ENCODE data around the gene ASB5. TPM values are rescaled to one million over a fixed set of nuclear protein-coding genes. Genes with fewer than 3 reads are reported as not detected.

The ASB5 gene
- total and polyA plus RNA-seq, 4 experiments from 2014 or later: not detected

DNA sequence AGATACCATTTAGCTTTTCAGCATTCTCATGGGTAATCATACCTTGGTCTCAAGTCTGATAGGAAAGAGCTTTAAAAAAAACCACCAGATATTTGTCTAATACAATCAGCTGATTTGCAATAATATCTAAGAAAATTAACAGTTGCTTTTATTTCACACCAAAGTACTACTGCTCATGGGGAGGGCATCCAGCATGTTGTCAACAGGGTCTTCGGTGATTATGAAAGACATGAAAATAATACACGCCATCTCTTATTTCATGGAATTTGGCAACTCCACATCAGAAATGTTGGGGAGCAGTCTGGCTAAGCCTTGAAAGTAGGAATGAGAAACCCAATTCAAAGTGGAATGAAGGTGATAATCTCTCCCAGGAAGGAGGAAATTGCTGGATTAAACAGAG is 3.0 kb downstream of the ASB5 start:
- Histone ChIP-seq H3K36me3 (ENCODE audit: insufficient read depth, low read length) (no peaks in the 10 kb centered on the region), H3K27me3 (ENCODE audit: insufficient read depth, low read length) (no peaks in the 10 kb centered on the region), H3K4me1 (ENCODE audit: insufficient read depth, low read length) (no peaks in the 10 kb centered on the region), H3K9me3 (ENCODE audit: control insufficient read depth in 1 of 2, low read length in 2 of 2) (no peaks in the 10 kb centered on the region), H3K27ac (ENCODE audit: low read depth, low read length) (no peak overlapping the region), H3K4me3 (ENCODE audit: low read length in 2 of 2) (no peak overlapping the region)
- ChIA-PET CTCF (ENCODE audit: partially characterized antibody) (interaction anchor here (0.9 to 1.0 kb wide), 2 partner anchors 10 to 12 kb away, joined by 3 read pairs; no protein-coding TSS in a partner anchor), POLR2A (ENCODE audit: partially characterized antibody) (no interaction called here)
- Mint-ChIP-seq H3K4me1 (no peaks in the 10 kb centered on the region), H3K27ac (no peak overlapping the region), H3K9me3 (peaks cover 0 to 2% (median 0%) of the 10 kb centered on the region in 8 donors), H3K36me3 (no peaks in the 10 kb centered on the region), H3K27me3 (no peaks in the 10 kb centered on the region), H3K4me3 (no peak overlapping the region)
- intact Hi-C loops (cut with micrococcal nuclease): no loop called here
- DNase-seq: no peak

DNA sequence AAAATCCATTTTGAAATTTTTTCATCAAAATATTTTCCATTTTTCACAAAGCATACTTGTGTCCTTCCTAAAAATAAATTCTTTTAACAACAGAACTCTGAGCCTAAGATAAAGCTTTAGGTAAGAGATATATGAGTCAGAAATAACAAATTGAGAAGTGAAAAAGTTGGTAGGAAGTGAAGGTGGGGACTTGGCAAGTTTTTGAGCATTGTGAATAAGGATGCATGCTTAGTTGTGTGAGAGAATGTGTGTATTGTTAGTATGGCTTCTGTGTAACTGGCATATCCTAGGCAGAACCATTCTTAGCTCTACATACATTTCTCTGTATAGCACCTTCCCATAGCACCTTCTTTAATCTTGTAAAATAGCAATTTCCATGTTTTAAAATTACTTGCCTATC is 6.8 kb downstream of the ASB5 start:
- H3K4me1 ChIP-seq (ENCODE audit: insufficient read depth, low read length): no peaks in the 10 kb centered on the region
- H3K27ac ChIP-seq (ENCODE audit: low read depth, low read length): no peak overlapping the region
- DNase-seq: no peak
- no peaks in the 10 kb centered on the region for H3K36me3 ChIP-seq (ENCODE audit: insufficient read depth, low read length)
- intact Hi-C loops (cut with micrococcal nuclease): no loop called here
- H3K9me3 ChIP-seq (ENCODE audit: control insufficient read depth in 1 of 2, low read length in 2 of 2): no peaks in the 10 kb centered on the region
- H3K27ac Mint-ChIP-seq: no peak overlapping the region
- no peak overlapping the region for H3K4me3 ChIP-seq (ENCODE audit: low read length in 2 of 2)
- CTCF ChIA-PET (ENCODE audit: partially characterized antibody): no interaction called here
- no peaks in the 10 kb centered on the region for H3K27me3 Mint-ChIP-seq
- no peaks in the 10 kb centered on the region for H3K27me3 ChIP-seq (ENCODE audit: insufficient read depth, low read length)
- no peaks in the 10 kb centered on the region for H3K9me3 Mint-ChIP-seq
- H3K4me1 Mint-ChIP-seq: no peaks in the 10 kb centered on the region
- H3K4me3 Mint-ChIP-seq: no peak overlapping the region
- POLR2A ChIA-PET (ENCODE audit: partially characterized antibody): no interaction called here
- no peaks in the 10 kb centered on the region for H3K36me3 Mint-ChIP-seq

DNA sequence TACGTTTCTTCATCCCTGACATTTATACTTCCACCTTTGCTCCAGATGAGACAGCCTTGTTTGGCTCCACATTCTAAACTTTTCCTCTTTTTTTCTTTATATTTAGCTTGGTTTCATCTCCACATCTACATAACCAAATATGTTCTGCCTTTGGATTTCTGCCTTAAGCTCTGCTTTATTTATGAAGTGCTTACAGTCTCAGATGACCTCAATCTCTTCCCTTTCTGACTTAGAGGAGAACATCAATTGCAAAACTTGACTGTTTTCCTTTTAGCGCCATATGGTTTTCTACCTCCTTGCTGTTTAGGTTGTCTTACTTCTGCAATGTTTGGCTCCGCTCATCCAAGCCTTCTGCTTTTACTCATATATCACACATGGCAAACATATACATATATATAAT is 7.5 kb downstream of the ASB5 start:
- no peaks in the 10 kb centered on the region for H3K36me3 ChIP-seq (ENCODE audit: insufficient read depth, low read length)
- no peak overlapping the region for H3K27ac ChIP-seq (ENCODE audit: low read depth, low read length)
- no peaks in the 10 kb centered on the region for H3K36me3 Mint-ChIP-seq
- H3K4me1 Mint-ChIP-seq: no peaks in the 10 kb centered on the region
- ChIA-PET CTCF (ENCODE audit: partially characterized antibody) (no interaction called here), POLR2A (ENCODE audit: partially characterized antibody) (no interaction called here)
- no peaks in the 10 kb centered on the region for H3K27me3 Mint-ChIP-seq
- no peak for DNase-seq
- no peaks in the 10 kb centered on the region for H3K9me3 ChIP-seq (ENCODE audit: control insufficient read depth in 1 of 2, low read length in 2 of 2)
- no peaks in the 10 kb centered on the region for H3K9me3 Mint-ChIP-seq
- H3K4me1 ChIP-seq (ENCODE audit: insufficient read depth, low read length): no peaks in the 10 kb centered on the region
- no peak overlapping the region for H3K4me3 ChIP-seq (ENCODE audit: low read length in 2 of 2)
- no peak overlapping the region for H3K27ac Mint-ChIP-seq
- intact Hi-C loops (cut with micrococcal nuclease): no loop called here
- H3K27me3 ChIP-seq (ENCODE audit: insufficient read depth, low read length): no peaks in the 10 kb centered on the region
- no peak overlapping the region for H3K4me3 Mint-ChIP-seq

DNA sequence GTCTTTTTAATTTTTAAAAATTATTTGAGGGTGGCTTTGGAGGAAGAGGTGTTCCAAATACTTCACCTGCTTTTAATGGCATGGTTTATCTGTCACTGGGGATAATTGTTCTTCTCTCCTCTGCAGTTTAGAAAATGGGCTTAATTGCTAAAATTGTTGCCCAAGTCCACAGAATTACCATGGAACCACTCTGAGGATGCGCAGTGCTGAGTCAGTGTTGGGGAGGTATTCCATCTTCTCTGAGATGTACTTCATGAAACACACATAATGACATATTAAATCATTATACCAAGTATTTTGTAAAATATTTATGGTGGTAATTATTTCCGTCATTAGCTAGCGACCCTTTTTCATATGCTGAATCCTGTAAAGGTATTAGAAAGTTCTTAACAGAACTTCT is 8.0 kb downstream of the ASB5 start:
- ChIA-PET CTCF (ENCODE audit: partially characterized antibody) (no interaction called here), POLR2A (ENCODE audit: partially characterized antibody) (no interaction called here)
- DNase-seq: no peak
- Mint-ChIP-seq H3K4me3 (no peak overlapping the region), H3K4me1 (no peaks in the 10 kb centered on the region), H3K27me3 (no peaks in the 10 kb centered on the region), H3K27ac (no peak overlapping the region), H3K36me3 (no peaks in the 10 kb centered on the region), H3K9me3 (no peaks in the 10 kb centered on the region)
- no peaks in the 10 kb centered on the region for H3K27me3 ChIP-seq (ENCODE audit: insufficient read depth, low read length)
- no peaks in the 10 kb centered on the region for H3K36me3 ChIP-seq (ENCODE audit: insufficient read depth, low read length)
- no peak overlapping the region for H3K4me3 ChIP-seq (ENCODE audit: low read length in 2 of 2)
- H3K27ac ChIP-seq (ENCODE audit: low read depth, low read length): no peak overlapping the region
- intact Hi-C loops (cut with micrococcal nuclease): no loop called here
- no peaks in the 10 kb centered on the region for H3K4me1 ChIP-seq (ENCODE audit: insufficient read depth, low read length)
- no peaks in the 10 kb centered on the region for H3K9me3 ChIP-seq (ENCODE audit: control insufficient read depth in 1 of 2, low read length in 2 of 2)

DNA sequence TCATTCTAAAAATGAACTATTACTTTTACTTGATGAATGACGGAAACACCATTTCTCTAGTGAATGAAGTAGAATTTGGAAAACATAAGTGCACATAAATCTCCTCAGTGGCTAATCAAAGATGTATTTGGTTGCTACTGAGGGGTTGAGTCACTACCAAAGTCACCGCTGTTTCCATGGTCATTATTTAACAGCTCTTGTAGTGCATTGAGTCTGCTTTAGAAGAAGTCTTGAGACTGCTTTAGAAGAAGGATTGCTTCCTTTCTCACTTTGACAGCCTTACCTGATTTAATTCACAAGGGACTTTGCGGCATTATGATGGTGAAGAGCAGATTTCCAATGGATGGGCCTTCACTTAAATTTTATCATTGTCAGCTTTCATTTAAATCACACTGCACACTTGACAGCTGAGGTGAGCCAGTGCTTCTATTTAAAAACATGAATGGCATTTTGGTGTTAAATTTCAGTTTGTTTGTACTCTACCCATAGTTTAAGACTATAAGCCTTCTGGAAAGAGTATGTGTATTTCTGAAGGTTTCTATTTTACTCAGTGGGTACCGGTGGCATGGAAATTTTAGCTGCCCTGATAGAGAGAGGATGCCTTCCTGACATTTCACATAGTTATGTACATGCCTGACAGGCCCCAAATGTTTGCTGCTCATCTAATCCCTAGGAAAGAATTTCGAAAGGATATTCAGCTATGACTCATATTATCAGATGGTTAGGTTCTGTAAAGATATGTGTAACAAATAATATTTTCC is 9.5 kb downstream of the ASB5 start:
- Mint-ChIP-seq H3K27ac (no peak overlapping the region), H3K36me3 (no peaks in the 10 kb centered on the region), H3K9me3 (no peaks in the 10 kb centered on the region), H3K4me1 (no peaks in the 10 kb centered on the region), H3K4me3 (no peak overlapping the region), H3K27me3 (peaks cover 0 to 3% of the 10 kb centered on the region in 2 donors)
- Histone ChIP-seq H3K4me1 (ENCODE audit: insufficient read depth, low read length) (no peaks in the 10 kb centered on the region), H3K4me3 (ENCODE audit: low read length in 2 of 2) (no peak overlapping the region), H3K27ac (ENCODE audit: low read depth, low read length) (no peak overlapping the region), H3K36me3 (ENCODE audit: insufficient read depth, low read length) (no peaks in the 10 kb centered on the region), H3K9me3 (ENCODE audit: control insufficient read depth in 1 of 2, low read length in 2 of 2) (no peaks in the 10 kb centered on the region), H3K27me3 (ENCODE audit: insufficient read depth, low read length) (no peaks in the 10 kb centered on the region)
- no peak for DNase-seq
- CTCF ChIA-PET (ENCODE audit: partially characterized antibody): no interaction called here
- intact Hi-C loops (cut with micrococcal nuclease): no loop called here
- POLR2A ChIA-PET (ENCODE audit: partially characterized antibody): no interaction called here

DNA sequence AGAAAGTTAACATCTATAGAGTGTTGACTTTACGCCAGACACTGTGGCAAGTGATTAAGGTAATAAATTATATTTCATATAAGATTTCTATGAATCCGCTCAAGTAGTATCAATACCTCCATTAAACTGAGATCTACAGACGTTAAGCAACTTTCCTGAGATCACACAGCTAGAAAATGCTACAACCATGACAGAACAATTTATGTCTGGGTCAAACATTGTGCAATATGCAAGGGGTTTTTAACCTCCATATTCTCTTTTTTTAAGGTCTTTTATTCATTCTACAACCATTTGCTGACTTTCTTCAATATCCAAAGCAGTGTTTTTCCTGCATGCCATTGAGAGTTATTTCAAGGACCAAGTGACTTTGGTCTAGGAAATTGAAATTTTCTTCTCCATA is 10.9 kb downstream of the ASB5 start:
- H3K27me3 Mint-ChIP-seq: peaks cover 0 to 11% of the 10 kb centered on the region in 2 donors
- Histone ChIP-seq H3K27me3 (ENCODE audit: insufficient read depth, low read length) (no peaks in the 10 kb centered on the region), H3K27ac (ENCODE audit: low read depth, low read length) (no peak overlapping the region), H3K4me3 (ENCODE audit: low read length in 2 of 2) (no peak overlapping the region), H3K9me3 (ENCODE audit: control insufficient read depth in 1 of 2, low read length in 2 of 2) (no peaks in the 10 kb centered on the region), H3K36me3 (ENCODE audit: insufficient read depth, low read length) (no peaks in the 10 kb centered on the region), H3K4me1 (ENCODE audit: insufficient read depth, low read length) (no peaks in the 10 kb centered on the region)
- ChIA-PET CTCF (ENCODE audit: partially characterized antibody) (no interaction called here), POLR2A (ENCODE audit: partially characterized antibody) (no interaction called here)
- H3K4me1 Mint-ChIP-seq: no peaks in the 10 kb centered on the region
- no peak for DNase-seq
- peaks cover 0 to 3% (median 0%) of the 10 kb centered on the region in 8 donors for H3K9me3 Mint-ChIP-seq
- no peaks in the 10 kb centered on the region for H3K36me3 Mint-ChIP-seq
- no peak overlapping the region for H3K4me3 Mint-ChIP-seq
- intact Hi-C loops (cut with micrococcal nuclease): no loop called here
- H3K27ac Mint-ChIP-seq: no peak overlapping the region

DNA sequence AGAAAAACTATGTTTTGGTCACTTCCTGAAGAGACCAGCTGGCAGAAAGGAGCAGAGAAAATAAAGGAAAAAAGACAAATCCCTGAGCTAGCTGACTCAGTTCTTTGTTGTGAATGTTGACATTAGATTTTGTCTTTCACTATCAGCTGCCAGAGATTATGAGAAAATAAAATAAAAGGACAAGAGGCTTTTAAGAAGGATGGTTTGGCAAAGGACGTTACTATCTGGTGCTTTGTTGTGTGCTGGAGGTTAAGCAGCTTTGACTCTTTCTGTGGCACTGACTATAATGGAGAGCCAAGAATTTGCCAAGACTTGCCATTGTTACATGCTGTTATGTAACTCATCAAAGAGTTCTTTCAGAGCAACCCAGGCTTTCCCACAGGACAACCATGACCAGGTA is 12.1 kb downstream of the ASB5 start:
- Histone ChIP-seq H3K4me3 (ENCODE audit: low read length in 2 of 2) (no peak overlapping the region), H3K36me3 (ENCODE audit: insufficient read depth, low read length) (no peaks in the 10 kb centered on the region), H3K27ac (ENCODE audit: low read depth, low read length) (no peak overlapping the region), H3K27me3 (ENCODE audit: insufficient read depth, low read length) (no peaks in the 10 kb centered on the region), H3K4me1 (ENCODE audit: insufficient read depth, low read length) (no peaks in the 10 kb centered on the region), H3K9me3 (ENCODE audit: control insufficient read depth in 1 of 2, low read length in 2 of 2) (no peaks in the 10 kb centered on the region)
- Mint-ChIP-seq H3K36me3 (no peaks in the 10 kb centered on the region), H3K27ac (no peak overlapping the region), H3K4me3 (no peak overlapping the region), H3K4me1 (no peaks in the 10 kb centered on the region), H3K9me3 (peaks cover 0 to 3% (median 0%) of the 10 kb centered on the region in 8 donors), H3K27me3 (peaks cover 0 to 16% of the 10 kb centered on the region in 2 donors)
- intact Hi-C loops (cut with micrococcal nuclease): no loop called here
- ChIA-PET CTCF (ENCODE audit: partially characterized antibody) (no interaction called here), POLR2A (ENCODE audit: partially characterized antibody) (no interaction called here)
- no peak for DNase-seq

All from CD4-positive, alpha-beta memory T cell (primary cell).